SK-N-SH treated with all-trans-retinoic acid at 6 μM for 48 hours (cell line): Measurements from ENCODE around the gene MAP3K14.
A peak's percentile ranks its signal among the peaks of the same experiment; 100 is the strongest.

Source experiments
- ATAC-seq: fragments of 200-7000 bp; cut with Tn5 transposase; 3 replicates; pipeline ENCODE4 v1.9.1; 2020; ENCODE audit warnings: mild to moderate bottlenecking, moderate library complexity
- ARNTL ChIP-seq: fragments of 450-650 bp; formaldehyde crosslinking; IDR thresholded peaks from 2 replicates; pipeline ENCODE4 v1.5.0; 2020; ENCODE audit warnings: low read depth, mild to moderate bottlenecking, moderate library complexity, borderline replicate concordance
- BACH2 ChIP-seq: fragments of 250-450 bp; sonication (Bioruptor Pico); IDR thresholded peaks from 2 replicates; pipeline ENCODE4 v1.9.0; 2021; ENCODE audit warnings: mild to moderate bottlenecking, borderline replicate concordance
- CSDC2 ChIP-seq: fragments of 250-450 bp; sonication (Bioruptor Pico); IDR thresholded peaks from 2 replicates; pipeline ENCODE4 v1.5.0; 2020; ENCODE audit warnings: mild to moderate bottlenecking, moderate library complexity
- ESRRG ChIP-seq: fragments of 250-450 bp; sonication (Bioruptor Pico); IDR thresholded peaks from 2 replicates; pipeline ENCODE4 v1.6.1; 2021; ENCODE audit warnings: mild to moderate bottlenecking
- GLIS3 ChIP-seq: fragments of 250-450 bp; sonication (Bioruptor Pico); IDR thresholded peaks from 2 replicates; pipeline ENCODE4 v1.5.0; 2020; ENCODE audit warnings: mild to moderate bottlenecking, moderate library complexity
- ISL1 ChIP-seq: fragments of 250-450 bp; sonication (Bioruptor Pico); IDR thresholded peaks from 2 replicates; pipeline ENCODE4 v2.1.2; 2022; ENCODE audit warnings: mild to moderate bottlenecking, moderate library complexity
- OSR1 ChIP-seq: fragments of 250-450 bp; sonication (Bioruptor Pico); IDR thresholded peaks from 2 replicates; pipeline ENCODE4 v1.8.0; 2022; ENCODE audit warnings: moderate library complexity, mild to moderate bottlenecking, inconsistent platforms
- RARB ChIP-seq: fragments of 250-450 bp; sonication (Bioruptor Pico); IDR thresholded peaks from 2 replicates; pipeline ENCODE4 v1.8.0; 2021; ENCODE audit warnings: mild to moderate bottlenecking, moderate library complexity
- SNAI2 ChIP-seq: fragments of 250-450 bp; sonication (Bioruptor Pico); IDR thresholded peaks from 2 replicates; pipeline ENCODE4 v1.5.0; 2020; ENCODE audit warnings: mild to moderate bottlenecking, moderate library complexity
- TCF4 ChIP-seq: fragments of 250-450 bp; sonication (Bioruptor Pico); IDR thresholded peaks from 2 replicates; pipeline ENCODE4 v1.8.0; 2021; ENCODE audit warnings: mild to moderate bottlenecking, moderate library complexity, borderline replicate concordance
- TOX ChIP-seq: fragments of 250-450 bp; sonication (Bioruptor Pico); IDR thresholded peaks from 2 replicates; pipeline ENCODE4 v1.8.0; 2021; ENCODE audit warnings: mild to moderate bottlenecking, moderate library complexity, borderline replicate concordance
- ZC3H10 ChIP-seq: fragments of 250-450 bp; sonication (Bioruptor Pico); IDR thresholded peaks from 2 replicates; pipeline ENCODE4 v1.5.1; 2021; ENCODE audit warnings: mild to moderate bottlenecking, moderate library complexity
- ZFP3 ChIP-seq: fragments of 250-450 bp; sonication (Bioruptor Pico); IDR thresholded peaks from 2 replicates; pipeline ENCODE4 v1.5.0; 2020; ENCODE audit warnings: mild to moderate bottlenecking, moderate library complexity
- ZFP30 ChIP-seq: fragments of 450-650 bp; formaldehyde crosslinking; IDR thresholded peaks from 2 replicates; pipeline ENCODE4 v1.5.0; 2022; ENCODE audit warnings: mild to moderate bottlenecking, moderate library complexity
- ZNF565 ChIP-seq: fragments of 450-650 bp; formaldehyde crosslinking; conservative IDR thresholded peaks from 2 replicates; pipeline ENCODE4 v1.5.0; 2020; ENCODE audit warnings: low read depth, mild to moderate bottlenecking, moderate library complexity
- ZNF70 ChIP-seq: fragments of 450-650 bp; formaldehyde crosslinking; IDR thresholded peaks from 2 replicates; pipeline ENCODE4 v1.5.0; 2020; ENCODE audit warnings: mild to moderate bottlenecking, moderate library complexity
- ZNF8 ChIP-seq: fragments of 450-650 bp; formaldehyde crosslinking; IDR thresholded peaks from 2 replicates; pipeline ENCODE4 v1.5.0; 2020; ENCODE audit warnings: mild to moderate bottlenecking, moderate library complexity
- TF ChIP-seq, protein P1 (sequence below): fragments of 250-450 bp; sonication (Bioruptor Pico); IDR thresholded peaks from 2 replicates; pipeline ENCODE4 v1.8.0; 2020; ENCODE audit warnings: mild to moderate bottlenecking, moderate library complexity, borderline replicate concordance
- TF ChIP-seq, protein P2 (sequence below): fragments of 250-450 bp; sonication (Bioruptor Pico); IDR thresholded peaks from 2 replicates; pipeline ENCODE4 v1.5.1; 2021; ENCODE audit warnings: mild to moderate bottlenecking, moderate library complexity
- TF ChIP-seq, protein P3 (sequence below): fragments of 250-450 bp; sonication (Bioruptor Pico); IDR thresholded peaks from 2 replicates; pipeline ENCODE4 v1.5.1; 2020; ENCODE audit warnings: low read depth, mild to moderate bottlenecking, moderate library complexity
- TF ChIP-seq, protein P4 (sequence below): fragments of 250-450 bp; sonication (Bioruptor Pico); IDR thresholded peaks from 2 replicates; pipeline ENCODE4 v1.5.0; 2020; ENCODE audit warnings: mild to moderate bottlenecking, moderate library complexity

The MAP3K14 gene

DNA sequence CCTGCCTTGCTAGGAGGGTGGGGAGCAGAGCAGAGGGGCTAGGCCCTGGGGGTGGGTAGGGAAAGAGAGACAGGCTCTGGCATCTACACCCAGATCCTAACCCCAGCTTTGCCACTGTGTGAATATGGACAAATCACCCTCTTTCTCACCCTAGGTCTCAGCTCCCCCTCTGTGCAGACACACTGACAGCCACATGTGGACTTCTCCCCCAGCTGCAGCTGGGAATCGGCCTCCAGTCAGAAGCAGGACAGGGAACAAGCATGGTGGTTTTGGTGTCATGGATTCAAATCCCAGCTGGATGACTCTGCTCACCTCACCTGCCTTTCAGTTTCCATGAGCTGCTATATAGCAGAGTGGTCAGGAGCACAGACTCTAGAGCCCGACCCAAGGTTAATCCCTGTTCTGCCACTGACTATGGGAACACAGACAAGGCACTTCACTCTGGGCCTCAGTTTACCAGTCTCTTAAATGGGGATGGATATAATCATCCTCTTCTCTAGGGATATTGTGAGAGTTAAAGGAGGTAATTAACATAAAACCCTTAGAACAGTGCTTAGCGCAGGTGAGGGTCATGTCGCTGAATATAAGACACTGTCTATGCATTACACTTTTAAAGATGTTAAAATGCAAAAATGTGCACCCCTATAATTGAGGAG lies 26.2 kb upstream of the MAP3K14 start:
- no peak for ATAC-seq
- no peak for TF ChIP-seq ESRRG (CRISPR knock-in tag)
- no peak for TF ChIP-seq ZNF8 (CRISPR knock-in tag)
- no peak for TF ChIP-seq ZC3H10
- TF ChIP-seq, protein P1, sequence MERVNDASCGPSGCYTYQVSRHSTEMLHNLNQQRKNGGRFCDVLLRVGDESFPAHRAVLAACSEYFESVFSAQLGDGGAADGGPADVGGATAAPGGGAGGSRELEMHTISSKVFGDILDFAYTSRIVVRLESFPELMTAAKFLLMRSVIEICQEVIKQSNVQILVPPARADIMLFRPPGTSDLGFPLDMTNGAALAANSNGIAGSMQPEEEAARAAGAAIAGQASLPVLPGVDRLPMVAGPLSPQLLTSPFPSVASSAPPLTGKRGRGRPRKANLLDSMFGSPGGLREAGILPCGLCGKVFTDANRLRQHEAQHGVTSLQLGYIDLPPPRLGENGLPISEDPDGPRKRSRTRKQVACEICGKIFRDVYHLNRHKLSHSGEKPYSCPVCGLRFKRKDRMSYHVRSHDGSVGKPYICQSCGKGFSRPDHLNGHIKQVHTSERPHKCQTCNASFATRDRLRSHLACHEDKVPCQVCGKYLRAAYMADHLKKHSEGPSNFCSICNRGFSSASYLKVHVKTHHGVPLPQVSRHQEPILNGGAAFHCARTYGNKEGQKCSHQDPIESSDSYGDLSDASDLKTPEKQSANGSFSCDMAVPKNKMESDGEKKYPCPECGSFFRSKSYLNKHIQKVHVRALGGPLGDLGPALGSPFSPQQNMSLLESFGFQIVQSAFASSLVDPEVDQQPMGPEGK (CRISPR knock-in tag): no peak
- TF ChIP-seq TCF4 (CRISPR knock-in tag): no peak
- no peak for TF ChIP-seq SNAI2
- no peak for TF ChIP-seq ZNF70 (CRISPR knock-in tag)

DNA sequence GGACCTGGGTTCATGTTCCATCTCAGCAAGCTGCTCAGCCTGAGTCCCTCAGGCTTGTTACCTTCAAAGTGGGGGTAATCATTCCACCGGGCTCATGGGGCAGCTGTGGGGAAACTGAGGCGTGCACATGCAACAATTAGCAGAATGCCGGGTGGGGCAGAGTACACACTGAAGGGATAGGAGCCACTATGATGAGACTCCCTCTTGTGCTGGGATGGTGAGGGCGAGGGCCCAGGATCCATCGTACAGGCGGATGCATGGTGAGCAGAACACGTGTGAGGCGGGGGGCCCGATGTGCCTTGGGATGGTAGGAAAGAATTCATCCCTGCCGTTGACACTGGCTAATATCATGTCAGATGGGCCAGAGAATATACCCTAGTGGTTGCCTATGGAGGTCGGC lies 25.5 kb upstream of the MAP3K14 start:
- TF ChIP-seq ZNF70 (CRISPR knock-in tag) (no peak), ZNF8 (CRISPR knock-in tag) (no peak), ISL1 (CRISPR knock-in tag) (no peak), ZFP3 (CRISPR knock-in tag) (no peak), ZNF565 (CRISPR knock-in tag) (no peak), TOX (no peak), OSR1 (CRISPR knock-in tag) (no peak), GLIS3 (CRISPR knock-in tag) (no peak), ARNTL (CRISPR knock-in tag) (no peak), ZFP30 (CRISPR knock-in tag) (no peak), TCF4 (CRISPR knock-in tag) (no peak), ESRRG (CRISPR knock-in tag) (no peak)
- TF ChIP-seq, protein P1 (CRISPR knock-in tag): no peak
- TF ChIP-seq, protein P2, sequence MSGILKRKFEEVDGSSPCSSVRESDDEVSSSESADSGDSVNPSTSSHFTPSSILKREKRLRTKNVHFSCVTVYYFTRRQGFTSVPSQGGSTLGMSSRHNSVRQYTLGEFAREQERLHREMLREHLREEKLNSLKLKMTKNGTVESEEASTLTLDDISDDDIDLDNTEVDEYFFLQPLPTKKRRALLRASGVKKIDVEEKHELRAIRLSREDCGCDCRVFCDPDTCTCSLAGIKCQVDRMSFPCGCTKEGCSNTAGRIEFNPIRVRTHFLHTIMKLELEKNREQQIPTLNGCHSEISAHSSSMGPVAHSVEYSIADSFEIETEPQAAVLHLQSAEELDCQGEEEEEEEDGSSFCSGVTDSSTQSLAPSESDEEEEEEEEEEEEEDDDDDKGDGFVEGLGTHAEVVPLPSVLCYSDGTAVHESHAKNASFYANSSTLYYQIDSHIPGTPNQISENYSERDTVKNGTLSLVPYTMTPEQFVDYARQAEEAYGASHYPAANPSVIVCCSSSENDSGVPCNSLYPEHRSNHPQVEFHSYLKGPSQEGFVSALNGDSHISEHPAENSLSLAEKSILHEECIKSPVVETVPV (CRISPR knock-in tag): no peak
- TF ChIP-seq, protein P3, sequence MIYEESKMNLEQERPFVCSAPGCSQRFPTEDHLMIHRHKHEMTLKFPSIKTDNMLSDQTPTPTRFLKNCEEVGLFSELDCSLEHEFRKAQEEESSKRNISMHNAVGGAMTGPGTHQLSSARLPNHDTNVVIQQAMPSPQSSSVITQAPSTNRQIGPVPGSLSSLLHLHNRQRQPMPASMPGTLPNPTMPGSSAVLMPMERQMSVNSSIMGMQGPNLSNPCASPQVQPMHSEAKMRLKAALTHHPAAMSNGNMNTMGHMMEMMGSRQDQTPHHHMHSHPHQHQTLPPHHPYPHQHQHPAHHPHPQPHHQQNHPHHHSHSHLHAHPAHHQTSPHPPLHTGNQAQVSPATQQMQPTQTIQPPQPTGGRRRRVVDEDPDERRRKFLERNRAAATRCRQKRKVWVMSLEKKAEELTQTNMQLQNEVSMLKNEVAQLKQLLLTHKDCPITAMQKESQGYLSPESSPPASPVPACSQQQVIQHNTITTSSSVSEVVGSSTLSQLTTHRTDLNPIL (CRISPR knock-in tag): no peak
- ATAC-seq: no peak

DNA sequence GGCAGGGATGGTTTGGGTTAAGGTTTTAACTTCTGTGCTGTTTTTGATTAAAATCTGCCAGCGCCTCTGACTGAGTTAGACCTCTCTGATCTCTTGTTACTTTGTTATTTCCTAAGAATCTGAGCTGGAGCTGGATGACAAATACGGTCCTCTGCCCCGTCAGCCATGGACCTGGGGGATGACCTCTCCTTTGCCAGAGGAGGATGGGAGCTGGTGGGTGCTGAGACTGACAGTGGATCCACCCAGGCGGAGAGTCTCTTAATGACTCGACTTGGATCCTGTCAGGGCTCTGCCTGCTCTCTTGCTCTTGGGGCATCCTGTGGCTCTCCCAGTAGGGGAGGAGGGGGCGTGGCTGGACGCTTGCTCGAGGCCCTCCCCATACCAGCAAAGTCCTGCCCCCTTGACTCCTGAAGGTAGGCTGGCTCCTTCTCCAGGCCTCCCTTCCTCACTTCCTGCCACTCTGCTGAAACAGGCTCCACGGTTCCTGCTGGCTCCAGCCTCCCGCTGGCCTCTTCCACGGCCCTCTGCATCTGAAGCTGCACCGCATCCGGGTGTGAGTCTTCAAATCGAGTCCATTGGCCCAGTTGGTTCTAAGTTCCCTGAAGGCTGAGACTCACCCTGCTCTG lies 24.8 kb upstream of the MAP3K14 start:
- TF ChIP-seq TCF4 (CRISPR knock-in tag) (no peak), BACH2 (CRISPR knock-in tag) (no peak), OSR1 (CRISPR knock-in tag) (no peak), SNAI2 (no peak), ISL1 (CRISPR knock-in tag) (no peak), RARB (no peak), CSDC2 (no peak), ZNF70 (CRISPR knock-in tag) (no peak), TOX (no peak), ZFP30 (CRISPR knock-in tag) (no peak)
- TF ChIP-seq, protein P1 (CRISPR knock-in tag): no peak
- TF ChIP-seq, protein P4, sequence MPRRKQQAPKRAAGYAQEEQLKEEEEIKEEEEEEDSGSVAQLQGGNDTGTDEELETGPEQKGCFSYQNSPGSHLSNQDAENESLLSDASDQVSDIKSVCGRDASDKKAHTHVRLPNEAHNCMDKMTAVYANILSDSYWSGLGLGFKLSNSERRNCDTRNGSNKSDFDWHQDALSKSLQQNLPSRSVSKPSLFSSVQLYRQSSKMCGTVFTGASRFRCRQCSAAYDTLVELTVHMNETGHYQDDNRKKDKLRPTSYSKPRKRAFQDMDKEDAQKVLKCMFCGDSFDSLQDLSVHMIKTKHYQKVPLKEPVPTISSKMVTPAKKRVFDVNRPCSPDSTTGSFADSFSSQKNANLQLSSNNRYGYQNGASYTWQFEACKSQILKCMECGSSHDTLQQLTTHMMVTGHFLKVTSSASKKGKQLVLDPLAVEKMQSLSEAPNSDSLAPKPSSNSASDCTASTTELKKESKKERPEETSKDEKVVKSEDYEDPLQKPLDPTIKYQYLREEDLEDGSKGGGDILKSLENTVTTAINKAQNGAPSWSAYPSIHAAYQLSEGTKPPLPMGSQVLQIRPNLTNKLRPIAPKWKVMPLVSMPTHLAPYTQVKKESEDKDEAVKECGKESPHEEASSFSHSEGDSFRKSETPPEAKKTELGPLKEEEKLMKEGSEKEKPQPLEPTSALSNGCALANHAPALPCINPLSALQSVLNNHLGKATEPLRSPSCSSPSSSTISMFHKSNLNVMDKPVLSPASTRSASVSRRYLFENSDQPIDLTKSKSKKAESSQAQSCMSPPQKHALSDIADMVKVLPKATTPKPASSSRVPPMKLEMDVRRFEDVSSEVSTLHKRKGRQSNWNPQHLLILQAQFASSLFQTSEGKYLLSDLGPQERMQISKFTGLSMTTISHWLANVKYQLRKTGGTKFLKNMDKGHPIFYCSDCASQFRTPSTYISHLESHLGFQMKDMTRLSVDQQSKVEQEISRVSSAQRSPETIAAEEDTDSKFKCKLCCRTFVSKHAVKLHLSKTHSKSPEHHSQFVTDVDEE (CRISPR knock-in tag): no peak
- TF ChIP-seq, all 23 proteins: peak for 0
- ATAC-seq: peak; percentile 98
